Lower leg skin (tissue), 4 donors: ENCODE measurements around the gene TLDC2. TPM values are rescaled to one million over a fixed set of nuclear protein-coding genes. Genes with fewer than 3 reads are reported as not detected.
"Not testable (repeated sequence)": the region's sequence is repeated elsewhere in the genome, so short reads cannot be mapped to it uniquely, and the experiment has no call there.

Experiments
- DNase-seq, 2 donors: peaks; one replicate each; pipeline ENCODE4 v3.0.0-alpha.2; 2019; ENCODE audit warnings: low spot score in 2 of 2
- H3K4me3 ChIP-seq: fragments of 200-600 bp; sonication (generic); 2 replicates; pipeline ENCODE4 v1.5.1; 2017; ENCODE audit warnings: mild to moderate bottlenecking, low read depth; ENCODE audit not compliant: poor library complexity, severe bottlenecking
- POLR2A ChIP-seq, 2 donors: fragments of 450-650 bp; IDR thresholded peaks; one replicate each; pipeline ENCODE4 v1.6.1; 2016 to 2017; ENCODE audit warnings: antibody characterized with exemption in 2 of 2, mild to moderate bottlenecking in 1 of 2, moderate library complexity in 1 of 2
- WGBS, 2 donors: methylation state at CpG; one replicate each; pipeline ENCODE4 v1.1.5; 2018; 5-methylcytosine and 5-hydroxymethylcytosine counted together
- intact Hi-C: fragments of 100-400 bp; cut with DNase I; formaldehyde crosslinking; loops from one replicate; pipeline ENCODE4 v1.15.0; 2023; ENCODE audit warnings: low total_unique reads
- total RNA-seq, 4 donors: library from RNA; depleted of rRNA; stranded (reverse); fragments of >200 nt; gene quantifications; one replicate each; pipeline ENCODE4 v1.1.0, GENCODE V29; 2016
- TF ChIP-seq, protein P1 (sequence below), 3 donors: fragments of 450-650 bp; IDR thresholded peaks; one replicate each; pipeline ENCODE4 v1.5.1; 2016; ENCODE audit warnings: antibody characterized with exemption in 3 of 3, mild to moderate bottlenecking in 3 of 3, moderate library complexity in 2 of 3

The TLDC2 gene
- total RNA-seq, 4 donors from 2014 or later, result 0.42 to 0.58 TPM; not detected in 2

DNA sequence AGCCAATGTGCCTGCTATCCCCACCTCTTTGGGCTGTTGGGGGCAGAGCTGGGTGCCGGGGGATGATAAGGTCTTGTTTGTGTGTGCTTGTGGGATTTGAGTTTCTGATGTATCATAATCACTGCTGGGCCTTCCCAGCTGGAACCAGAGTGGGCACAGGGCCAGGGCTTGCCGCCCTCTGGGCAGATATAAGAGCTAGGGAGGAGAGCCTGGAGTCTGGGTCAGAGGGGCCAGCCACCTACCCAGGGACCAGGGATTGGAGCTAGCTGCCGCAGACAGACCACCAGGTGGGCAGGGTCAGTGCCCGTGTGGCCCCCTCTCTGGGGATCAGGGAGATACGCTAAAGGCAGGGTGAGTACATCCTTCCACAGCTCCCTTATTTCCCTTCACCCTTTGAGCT lies 3.1 kb upstream of the TLDC2 start:
- 67 to 81% methylated on average over 5 of the region's 5 CpGs for WGBS, 2 donors
- intact Hi-C loops, result no loop called here
- TF ChIP-seq, protein P1, sequence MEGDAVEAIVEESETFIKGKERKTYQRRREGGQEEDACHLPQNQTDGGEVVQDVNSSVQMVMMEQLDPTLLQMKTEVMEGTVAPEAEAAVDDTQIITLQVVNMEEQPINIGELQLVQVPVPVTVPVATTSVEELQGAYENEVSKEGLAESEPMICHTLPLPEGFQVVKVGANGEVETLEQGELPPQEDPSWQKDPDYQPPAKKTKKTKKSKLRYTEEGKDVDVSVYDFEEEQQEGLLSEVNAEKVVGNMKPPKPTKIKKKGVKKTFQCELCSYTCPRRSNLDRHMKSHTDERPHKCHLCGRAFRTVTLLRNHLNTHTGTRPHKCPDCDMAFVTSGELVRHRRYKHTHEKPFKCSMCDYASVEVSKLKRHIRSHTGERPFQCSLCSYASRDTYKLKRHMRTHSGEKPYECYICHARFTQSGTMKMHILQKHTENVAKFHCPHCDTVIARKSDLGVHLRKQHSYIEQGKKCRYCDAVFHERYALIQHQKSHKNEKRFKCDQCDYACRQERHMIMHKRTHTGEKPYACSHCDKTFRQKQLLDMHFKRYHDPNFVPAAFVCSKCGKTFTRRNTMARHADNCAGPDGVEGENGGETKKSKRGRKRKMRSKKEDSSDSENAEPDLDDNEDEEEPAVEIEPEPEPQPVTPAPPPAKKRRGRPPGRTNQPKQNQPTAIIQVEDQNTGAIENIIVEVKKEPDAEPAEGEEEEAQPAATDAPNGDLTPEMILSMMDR (IDR thresholded peaks at IDR 0.05), result no peak
- TF ChIP-seq POLR2A (IDR thresholded peaks at IDR 0.05), result no peak
- DNase-seq, result no peak
- no peak overlapping the region for H3K4me3 ChIP-seq

DNA sequence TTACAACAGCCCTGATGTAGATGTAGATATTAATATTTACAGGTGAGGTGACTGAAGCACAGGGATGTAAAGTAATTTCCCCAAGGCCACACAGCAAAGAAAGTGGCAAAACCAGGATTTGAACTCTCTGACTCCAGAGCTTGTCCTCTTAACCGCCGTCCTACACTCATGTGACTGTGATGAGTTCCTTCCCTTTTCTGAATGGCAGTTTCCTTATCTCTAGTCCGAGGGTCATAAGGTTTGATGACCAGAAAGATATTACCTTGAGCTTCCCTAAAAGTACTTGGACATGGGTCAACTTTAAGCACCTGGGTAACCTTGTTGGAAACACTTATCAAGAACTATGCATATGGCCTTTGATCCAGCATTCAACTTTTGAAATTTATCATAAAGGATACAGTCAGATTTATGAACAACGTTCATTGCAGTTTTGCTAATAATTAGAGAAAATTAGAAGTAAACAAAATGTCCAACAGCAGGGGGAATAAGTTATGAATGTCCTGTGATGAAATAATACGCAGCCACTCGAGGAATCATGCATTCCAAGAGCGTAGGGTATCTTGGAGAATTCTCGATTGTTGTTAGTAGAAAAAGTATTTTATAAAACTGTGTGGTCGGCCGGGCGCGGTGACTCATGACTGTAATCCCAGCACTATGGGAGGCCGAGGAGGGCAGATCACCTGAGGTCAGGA lies 2.3 kb upstream of the TLDC2 start:
- 87 to 88% methylated on average over 13 of the region's 13 CpGs for WGBS, 2 donors
- intact Hi-C loops, result no loop called here
- TF ChIP-seq, protein P1 (IDR thresholded peaks at IDR 0.05), result no peak
- no peak for TF ChIP-seq POLR2A (IDR thresholded peaks at IDR 0.05)
- DNase-seq, result no peak
- H3K4me3 ChIP-seq, result no peak overlapping the region

DNA sequence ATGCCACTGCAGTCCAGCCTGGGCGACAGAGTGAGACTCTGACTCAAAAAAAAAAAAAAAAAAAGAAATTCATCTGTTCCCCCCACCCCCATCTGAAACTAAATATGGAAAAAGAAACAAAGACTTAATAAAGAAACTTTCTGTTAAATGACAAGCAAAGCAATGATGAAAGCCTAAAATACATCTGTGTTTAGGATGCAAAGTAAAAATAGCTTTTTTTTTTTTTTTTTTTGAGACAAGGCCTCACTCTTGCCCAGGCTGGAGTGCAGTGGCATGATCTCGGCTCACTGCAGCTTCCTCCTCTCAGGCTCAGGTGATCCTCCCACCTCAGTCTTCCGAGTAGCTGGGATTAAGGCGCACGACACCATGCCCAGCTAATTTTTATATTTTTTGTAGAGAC lies 845 bp upstream of the TLDC2 start:
- intact Hi-C loops, H3K4me3 ChIP-seq, DNase-seq: not testable (repeated sequence)
- WGBS, 2 donors, result 73 to 93% methylated on average over 5 of the region's 5 CpGs

DNA sequence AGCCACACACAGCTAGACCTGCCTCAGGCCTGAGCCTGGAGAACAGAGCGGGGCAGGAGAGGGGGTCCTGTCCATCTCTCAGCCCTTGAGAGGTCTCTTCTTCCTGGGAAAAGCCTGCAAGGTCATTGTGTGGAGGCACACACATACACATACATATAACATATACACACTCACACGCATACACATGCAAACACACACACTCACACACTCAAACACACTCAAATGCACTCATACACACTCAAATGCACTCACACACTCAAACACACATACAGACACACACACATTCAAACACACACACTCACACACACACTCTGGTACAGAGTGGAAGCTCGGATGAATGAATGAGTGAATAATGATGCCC lies 515 bp downstream of the TLDC2 start:
- WGBS, 2 donors, result 89 to 92% methylated on average over 3 of the region's 3 CpGs
- DNase-seq, result no peak
- TF ChIP-seq POLR2A (IDR thresholded peaks at IDR 0.05), result no peak
- TF ChIP-seq, protein P1 (IDR thresholded peaks at IDR 0.05), result no peak
- H3K4me3 ChIP-seq, result no peak overlapping the region
- intact Hi-C loops, result no loop called here

DNA sequence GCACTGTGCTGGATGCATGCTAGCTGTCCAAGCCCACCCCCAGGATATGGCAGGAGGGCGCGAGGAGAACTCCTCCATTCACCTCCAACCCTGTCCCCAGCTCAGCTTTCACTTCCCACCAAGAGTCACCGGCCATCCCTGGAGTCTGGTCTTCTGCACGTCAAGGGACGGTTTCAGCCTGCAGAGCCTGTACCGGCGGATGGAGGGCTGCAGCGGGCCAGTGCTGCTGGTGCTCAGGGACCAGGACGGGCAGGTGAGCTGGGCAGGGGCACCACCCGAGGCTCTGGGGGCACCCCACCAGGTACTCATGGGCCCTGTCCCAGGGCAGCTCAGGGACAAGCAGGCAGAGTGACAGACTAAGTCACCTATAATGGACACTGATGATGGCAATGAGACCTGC lies 3.0 kb downstream of the TLDC2 start:
- TF ChIP-seq POLR2A (IDR thresholded peaks at IDR 0.05), result no peak
- TF ChIP-seq, protein P1 (IDR thresholded peaks at IDR 0.05), result no peak
- no peak overlapping the region for H3K4me3 ChIP-seq
- intact Hi-C loops, result no loop called here
- DNase-seq, result no peak
- WGBS, 2 donors, result 88 to 93% methylated on average over 10 of the region's 10 CpGs

DNA sequence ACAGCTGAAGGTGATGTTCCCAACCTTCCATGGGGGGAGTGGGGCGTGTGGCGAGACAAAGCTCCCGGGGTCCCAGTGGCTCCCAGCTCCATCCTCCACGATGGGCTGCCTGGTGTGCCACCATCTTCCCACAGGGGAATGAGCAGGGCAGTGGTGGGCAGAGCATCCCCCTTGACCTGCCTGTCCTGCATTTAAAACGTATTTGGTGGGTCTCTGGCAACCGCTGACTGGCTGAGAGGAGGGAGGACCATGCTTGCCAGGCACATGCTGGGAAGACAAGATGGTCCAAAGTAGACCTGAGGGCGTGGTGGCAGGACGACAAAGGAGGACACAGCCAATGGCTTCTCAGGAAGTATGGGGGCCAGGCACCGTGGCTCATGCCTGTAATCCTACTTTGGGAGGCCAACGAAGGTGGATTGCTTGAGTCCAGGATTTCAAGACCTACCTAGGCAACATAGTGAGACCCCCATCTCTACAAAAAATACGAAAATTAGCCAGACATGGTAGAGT lies 4.9 kb downstream of the TLDC2 start:
- no peak for TF ChIP-seq POLR2A (IDR thresholded peaks at IDR 0.05)
- TF ChIP-seq, protein P1 (IDR thresholded peaks at IDR 0.05), result no peak
- no peak for DNase-seq
- intact Hi-C loops, result no loop called here
- WGBS, 2 donors, result 87 to 88% methylated on average over 11 of the region's 11 CpGs
- H3K4me3 ChIP-seq, result no peak overlapping the region
